ENCODE measurements around the gene FREM1.
A peak's percentile ranks its signal among the peaks of the same experiment; 100 is the strongest.

FREM1 gene

GRCh38 chr9:14868772-14869583 lies 41.2 kb downstream of the FREM1 start:
- FAIRE-seq = no peak

DNA sequence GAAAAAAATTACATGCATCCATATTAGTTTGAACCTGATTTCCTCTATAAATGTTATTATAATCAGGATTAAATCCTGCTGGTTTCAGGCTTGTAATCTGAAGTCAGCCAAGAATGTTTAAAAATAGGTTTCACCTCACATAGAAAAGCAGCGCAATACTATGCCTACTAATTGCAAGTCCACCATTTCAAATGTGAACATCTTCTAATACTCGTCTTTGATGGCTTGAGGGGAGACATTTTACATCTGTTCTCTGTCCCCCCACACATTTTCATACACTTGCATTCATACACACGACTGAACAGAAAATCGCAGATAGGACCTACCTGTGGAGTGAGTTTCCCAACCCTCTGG lies 41.8 kb downstream of the FREM1 start:
- FAIRE-seq = no peak

DNA sequence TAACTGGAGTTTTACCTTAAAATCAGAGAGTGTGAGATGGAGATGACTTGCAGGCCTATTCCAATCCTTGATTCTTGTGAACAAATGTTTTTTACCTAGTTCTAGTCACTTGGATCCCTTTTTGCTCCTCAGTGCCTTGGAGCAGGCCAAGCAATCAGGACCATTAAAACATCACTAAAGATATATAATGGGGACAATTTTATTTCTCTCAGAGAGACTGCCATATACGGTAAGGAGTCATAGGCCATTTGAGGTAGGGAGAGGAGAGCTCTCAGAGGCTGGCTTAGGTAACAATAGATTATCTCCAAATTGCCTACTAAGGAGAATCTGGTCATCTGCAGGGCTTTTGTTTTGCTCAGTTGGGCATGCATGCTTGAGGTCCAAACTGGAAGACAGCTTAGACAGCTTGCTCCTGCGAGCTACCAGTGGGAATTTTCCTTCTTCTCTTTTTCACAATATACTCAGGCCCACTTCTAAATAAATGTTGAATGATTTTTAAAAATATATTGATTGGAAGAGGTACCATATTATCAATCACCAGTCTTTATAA lies 44.0 kb downstream of the FREM1 start:
- no peak for FAIRE-seq

DNA sequence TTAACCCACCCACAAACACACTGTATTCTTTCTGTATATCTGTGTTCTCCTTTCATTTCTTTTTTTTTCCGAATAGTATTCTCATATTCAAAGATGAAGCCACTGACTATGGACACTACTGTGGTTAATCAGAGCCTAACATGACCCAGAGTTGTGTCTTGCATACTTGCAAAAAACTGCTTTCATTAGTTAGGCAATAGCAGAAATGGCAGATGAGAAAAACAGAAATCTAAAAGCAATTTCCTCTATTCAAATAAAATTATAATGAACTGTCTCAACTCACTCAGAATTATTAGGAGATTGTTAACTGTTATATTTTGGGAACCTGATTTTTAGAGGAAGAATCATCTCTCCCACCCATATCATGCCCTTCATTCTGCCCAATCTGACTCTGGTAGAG lies 45.9 kb downstream of the FREM1 start:
- FAIRE-seq = no peak

DNA sequence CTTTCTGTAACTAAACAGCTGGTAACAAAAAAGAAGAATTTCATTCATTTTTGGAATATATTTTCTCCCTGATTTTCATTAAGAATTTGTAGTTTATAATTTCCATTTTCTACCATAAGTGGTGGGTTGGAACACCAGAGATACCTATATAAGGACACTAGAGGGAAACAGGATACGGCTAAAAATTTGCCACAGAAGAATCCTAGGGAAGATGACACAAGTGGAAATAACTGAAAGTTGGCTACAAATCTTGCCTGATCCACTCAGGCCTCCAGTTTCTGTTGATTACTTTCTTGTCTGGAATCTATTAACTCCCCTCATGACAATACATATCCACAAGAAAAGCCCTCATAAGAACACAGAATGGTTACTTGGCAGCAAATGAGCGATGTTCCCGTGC lies 46.8 kb downstream of the FREM1 start:
- FAIRE-seq = peak; percentile 18

DNA sequence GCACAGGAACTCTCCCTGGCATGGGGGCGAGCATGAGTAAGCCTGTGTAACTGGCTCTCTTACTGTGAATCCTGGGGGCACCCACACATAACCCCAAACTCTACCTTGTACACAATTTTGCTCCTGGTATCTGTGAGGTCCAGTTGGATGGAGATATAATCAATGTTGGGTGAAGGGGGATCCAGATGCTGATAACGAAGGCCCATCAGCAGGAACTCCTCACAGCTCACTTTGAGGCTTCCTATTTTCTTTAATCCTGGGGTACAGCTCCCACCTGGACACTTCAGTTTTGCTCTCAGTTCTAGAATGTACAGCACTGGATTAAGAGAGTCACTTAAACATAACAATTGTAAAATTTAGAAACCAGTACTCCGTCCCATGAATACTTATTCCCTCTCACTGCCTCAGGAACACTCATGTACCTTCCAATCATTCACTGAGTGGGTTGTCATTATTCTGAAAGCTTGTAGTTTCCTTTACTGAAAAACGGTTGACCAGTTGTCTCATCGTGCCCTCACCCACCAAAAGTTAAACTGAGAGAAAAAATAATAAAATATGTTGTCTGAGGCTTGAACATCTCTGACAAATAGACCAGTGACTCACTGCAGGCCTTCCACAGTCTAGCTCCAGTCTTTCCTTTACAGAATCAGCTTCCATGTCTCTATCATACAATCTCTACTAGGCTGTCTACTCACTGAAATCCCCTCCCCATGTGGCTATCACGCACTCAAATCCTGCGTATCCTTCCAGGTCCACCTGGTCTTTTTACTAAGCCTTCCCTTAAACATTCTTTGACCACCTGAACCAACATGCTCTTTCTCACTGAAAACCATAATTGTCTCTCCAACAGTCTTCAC lies 52.6 kb downstream of the FREM1 start:
- no peak for FAIRE-seq

DNA sequence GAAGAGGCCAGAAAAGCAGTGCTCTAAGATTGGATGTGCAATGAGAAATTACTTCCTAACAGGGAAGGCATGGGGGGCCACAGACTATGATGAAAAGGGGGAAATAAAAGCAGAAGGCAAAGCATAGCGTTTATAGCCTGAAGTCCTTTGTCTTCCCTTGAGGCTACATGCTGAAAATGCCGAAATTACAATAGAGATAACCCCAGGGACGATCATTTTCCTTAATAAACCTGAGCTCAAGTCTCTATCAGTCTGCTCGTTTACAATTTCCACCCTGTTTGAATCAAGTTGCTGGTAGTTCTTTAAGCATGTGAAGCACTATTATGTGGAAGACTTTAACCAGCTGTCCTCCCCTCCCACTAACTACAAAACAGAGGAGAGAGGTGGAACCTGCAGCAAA lies 60.4 kb downstream of the FREM1 start:
- no peak for FAIRE-seq

- FAIRE-seq = no peak
Observed at GRCh38 chr9:14849296-14849695, 60.9 kb downstream of the FREM1 start.

DNA sequence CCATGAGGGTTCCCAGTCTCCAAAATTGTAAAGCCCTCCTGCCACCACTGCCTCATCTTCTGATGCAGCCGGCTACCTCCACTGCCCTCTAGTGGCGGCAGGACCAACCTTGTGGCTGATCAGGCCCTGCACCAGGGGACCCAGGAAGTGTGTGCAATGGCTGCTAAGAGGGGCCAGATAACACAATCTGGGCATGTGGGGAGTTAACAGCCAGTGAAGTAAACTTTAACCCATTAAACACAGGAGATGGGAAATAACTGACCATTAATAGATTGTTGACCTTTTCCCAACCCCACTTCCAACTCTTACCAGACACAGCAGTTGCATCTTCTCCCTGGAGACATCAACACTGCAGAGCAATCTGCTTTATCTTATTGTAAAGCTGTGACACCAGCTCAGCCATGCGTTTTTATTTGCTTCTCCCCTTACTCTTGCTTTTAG lies 63.3 kb downstream of the FREM1 start:
- no peak for FAIRE-seq

- FAIRE-seq = no peak
Observed at GRCh38 chr9:14843163-14843562, 67.1 kb downstream of the FREM1 start.

DNA sequence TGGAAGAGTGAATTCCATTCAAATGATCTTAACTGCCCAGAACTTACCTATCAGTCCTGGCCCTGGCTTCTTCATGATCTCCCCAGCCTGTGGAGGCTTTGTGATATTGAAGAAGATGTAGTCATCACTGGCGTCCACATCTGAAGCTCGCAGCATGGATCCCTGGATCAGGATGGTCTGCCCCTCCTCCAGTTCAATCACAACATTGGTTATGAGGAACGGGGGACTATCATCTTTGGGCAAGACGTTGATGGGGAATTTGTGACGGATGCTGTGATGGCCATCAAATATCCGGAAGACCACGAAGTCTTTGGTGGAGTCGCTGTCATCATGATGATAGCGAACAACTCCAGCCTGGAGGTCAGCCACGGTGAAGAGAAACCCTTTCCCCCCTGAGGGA lies 68.0 kb downstream of the FREM1 start:
- no peak for FAIRE-seq

GRCh38 chr9:14838701-14839100 lies 71.5 kb downstream of the FREM1 start:
- FAIRE-seq = no peak

DNA sequence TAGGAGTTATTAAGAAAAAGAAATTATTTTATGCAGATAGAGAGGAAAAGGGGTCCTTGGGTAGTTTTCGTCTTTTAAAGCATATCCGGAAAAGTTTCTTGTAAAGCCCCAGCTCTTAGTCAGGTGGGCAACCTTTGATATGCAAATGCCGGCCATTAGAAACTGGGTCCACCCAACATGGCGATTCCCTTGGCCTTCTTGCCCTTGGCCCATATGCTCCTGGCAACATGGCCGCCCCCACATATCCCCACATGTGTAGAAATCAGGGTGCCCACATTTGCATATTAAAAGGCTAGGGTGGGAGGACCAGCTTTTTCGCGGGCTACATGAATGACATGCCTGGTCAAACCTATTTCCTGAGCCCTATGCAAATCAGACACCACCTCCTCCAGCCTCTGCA lies 73.3 kb downstream of the FREM1 start:
- no peak for FAIRE-seq

- FAIRE-seq = no peak
Observed at GRCh38 chr9:14831661-14832060, 78.6 kb downstream of the FREM1 start.

GRCh38 chr9:14831074-14831473 lies 79.2 kb downstream of the FREM1 start:
- FAIRE-seq = no peak

GRCh38 chr9:14830057-14830456 lies 80.2 kb downstream of the FREM1 start:
- no peak for FAIRE-seq

- FAIRE-seq = no peak
Observed at GRCh38 chr9:14829204-14829603, 81.0 kb downstream of the FREM1 start.

GRCh38 chr9:14827805-14828204 lies 82.4 kb downstream of the FREM1 start:
- FAIRE-seq = no peak

DNA sequence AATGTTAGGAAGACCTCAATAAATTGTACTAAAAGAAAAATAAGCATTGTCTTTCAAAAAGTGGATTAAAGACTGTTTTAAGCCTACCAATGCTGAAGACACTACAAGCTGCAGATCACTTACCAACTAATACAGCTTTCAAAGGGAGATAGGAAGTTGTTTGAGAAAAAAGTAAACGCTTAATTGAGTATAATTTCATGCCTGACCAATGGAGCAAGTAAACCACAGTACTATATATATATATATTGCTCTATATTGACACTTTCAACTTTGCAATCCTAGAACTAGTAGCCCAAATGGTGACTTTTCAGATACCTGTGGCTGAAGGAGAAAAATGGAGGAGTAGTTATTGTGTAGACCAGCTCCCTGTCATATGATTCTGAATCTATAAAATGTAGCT lies 85.7 kb downstream of the FREM1 start:
- no peak for FAIRE-seq

DNA sequence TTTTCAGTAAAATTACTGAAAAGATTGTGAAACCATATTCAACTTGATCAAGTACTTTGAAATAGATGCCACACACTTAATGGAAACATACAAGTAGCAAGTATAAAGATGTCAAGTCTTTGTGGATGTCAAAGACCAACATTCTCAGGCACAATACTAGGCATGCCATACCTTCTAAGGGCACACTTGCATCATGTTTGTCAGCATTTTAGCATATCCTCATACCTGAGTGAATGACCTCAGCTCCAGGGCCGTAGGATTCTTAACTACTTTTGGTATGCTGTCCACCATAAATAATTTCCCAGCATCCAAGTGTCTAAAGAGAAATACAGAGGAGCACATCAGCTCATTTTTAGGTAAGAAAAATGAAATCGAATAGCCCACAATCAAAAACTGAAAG lies 86.4 kb downstream of the FREM1 start:
- no peak for FAIRE-seq

DNA sequence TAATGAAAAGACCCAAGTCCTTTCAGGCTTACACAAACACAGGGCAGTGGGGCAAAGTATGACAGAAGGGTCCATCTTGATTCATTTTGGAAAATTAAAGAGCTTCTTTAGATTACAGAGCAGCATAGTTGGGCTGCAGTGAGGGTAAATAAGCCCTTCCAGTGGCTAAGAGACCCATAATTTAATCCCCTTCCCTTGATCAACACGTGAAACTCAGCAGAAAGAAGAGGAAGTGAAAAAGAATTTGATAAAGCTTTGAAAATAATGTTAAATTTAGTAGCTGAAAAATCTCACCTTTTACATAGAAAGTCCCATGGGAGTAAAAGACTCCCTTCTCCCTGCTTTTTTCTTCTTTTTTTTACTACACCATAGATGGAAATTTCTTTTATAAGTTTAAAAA lies 87.6 kb downstream of the FREM1 start:
- no peak for FAIRE-seq

- no peak for FAIRE-seq
Observed at GRCh38 chr9:14819183-14819582, 91.0 kb downstream of the FREM1 start.

- no peak for FAIRE-seq
Observed at GRCh38 chr9:14814249-14814628, 96.0 kb downstream of the FREM1 start.
